ENCODE data around the gene GRIN2A. TPM values are rescaled to one million over a fixed set of nuclear protein-coding genes. Genes with fewer than 3 reads are reported as not detected.

GRIN2A gene
- total and polyA plus RNA-seq, 2 of the 13 experiments (the other 11 are each of a cell fraction or from before 2014, with no cell fraction given) = not detected

DNA sequence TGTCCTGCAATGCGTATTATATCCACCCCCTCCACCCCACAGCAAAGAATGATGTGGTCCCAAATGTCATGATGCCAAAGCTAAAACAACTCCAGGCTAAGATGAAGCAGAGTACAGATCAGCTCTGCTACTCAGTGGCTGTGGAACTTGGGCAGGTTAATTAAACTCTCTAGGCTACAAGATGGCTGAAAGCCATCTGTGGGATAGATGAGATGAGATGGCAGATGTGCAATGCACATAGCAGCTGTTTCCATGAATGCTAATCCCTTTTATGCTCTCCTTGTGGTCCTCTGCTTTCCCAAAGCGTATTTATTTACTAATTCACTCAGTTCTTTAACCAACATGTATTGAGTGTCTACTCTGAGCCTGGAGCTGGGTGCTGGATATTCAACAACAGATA, 114.4 kb downstream of the GRIN2A start:
- intact Hi-C loops (cut with micrococcal nuclease; ENCODE audit: unreplicated experiment) (no loop called here), in situ Hi-C loops (cut with HindIII; ENCODE audit: extremely low pct_ligation_motif_present, low pct_unique_long_range_greater_than_20kb) (no loop called here)
- Histone ChIP-seq H4K20me1 (ENCODE audit: insufficient read depth, low read length) (no peaks in the 10 kb centered on the region), H3K4me3 (replicated peaks in 1 of 3; ENCODE audit: insufficient read depth in 1 of 3, low read depth in 2 of 3, low read length in 3 of 3) (no peak overlapping the region), H3K4me2 (ENCODE audit: low read depth, low read length) (no peak overlapping the region), H3K27me3 (ENCODE audit: control insufficient read depth in 1 of 2, insufficient read depth in 2 of 2, low read length in 2 of 2) (peaks cover 0 to 32% of the 10 kb centered on the region in 2 experiments; a peak in 2 of 5 replicates), H3K79me2 (ENCODE audit: insufficient read depth, low read length) (no peaks in the 10 kb centered on the region), H3K9ac (ENCODE audit: insufficient read depth, low read depth, low read length) (no peak overlapping the region), H3K4me1 (ENCODE audit: insufficient read depth, low read length) (no peaks in the 10 kb centered on the region), H3K9me3 (ENCODE audit: low read length) (no peaks in the 10 kb centered on the region), H2AFZ (ENCODE audit: low read length) (no peak overlapping the region), H3K36me3 (replicated peaks in 1 of 2; ENCODE audit: control insufficient read depth in 1 of 2, insufficient read depth in 2 of 2, low read length in 2 of 2) (no peaks in the 10 kb centered on the region), H3K27ac (ENCODE audit: extremely low read length, insufficient read depth, low read length) (no peak overlapping the region)
- ATAC-seq (no peak), FAIRE-seq (no peak), DNase-seq (ENCODE audit: low spot score) (no peak)
- BruUV-seq (replicated peaks) = no TSS peak
- POLR2A ChIA-PET = no interaction called here
- CTCF ChIA-PET (ENCODE audit: low intra/inter-chr PET ratio, low total read pairs) = no interaction called here
- 7% methylated on average over 2 of the region's 2 CpGs for WGBS (ENCODE audit: low lambda C conversion rate)
- TF ChIP-seq SPEN (CRISPR knock-in tag; IDR thresholded peaks at IDR 0.05; ENCODE audit: low read depth) (no peak), TARDBP (CRISPR knock-in tag; IDR thresholded peaks at IDR 0.05) (no peak), ZC3H4 (CRISPR knock-in tag; IDR thresholded peaks at IDR 0.05; ENCODE audit: borderline replicate concordance) (no peak), ZNF430 (CRISPR knock-in tag; IDR thresholded peaks at IDR 0.05) (no peak), ADNP (CRISPR knock-in tag; IDR thresholded peaks at IDR 0.05) (no peak), ZNF331 (CRISPR knock-in tag; IDR thresholded peaks at IDR 0.05) (no peak)
- TF ChIP-seq, protein P1, sequence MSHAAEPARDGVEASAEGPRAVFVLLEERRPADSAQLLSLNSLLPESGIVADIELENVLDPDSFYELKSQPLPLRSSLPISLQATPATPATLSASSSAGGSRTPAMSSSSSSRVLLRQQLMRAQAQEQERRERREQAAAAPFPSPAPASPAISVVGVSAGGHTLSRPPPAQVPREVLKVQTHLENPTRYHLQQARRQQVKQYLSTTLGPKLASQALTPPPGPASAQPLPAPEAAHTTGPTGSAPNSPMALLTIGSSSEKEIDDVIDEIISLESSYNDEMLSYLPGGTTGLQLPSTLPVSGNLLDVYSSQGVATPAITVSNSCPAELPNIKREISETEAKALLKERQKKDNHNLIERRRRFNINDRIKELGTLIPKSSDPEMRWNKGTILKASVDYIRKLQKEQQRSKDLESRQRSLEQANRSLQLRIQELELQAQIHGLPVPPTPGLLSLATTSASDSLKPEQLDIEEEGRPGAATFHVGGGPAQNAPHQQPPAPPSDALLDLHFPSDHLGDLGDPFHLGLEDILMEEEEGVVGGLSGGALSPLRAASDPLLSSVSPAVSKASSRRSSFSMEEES (CRISPR knock-in tag; IDR thresholded peaks at IDR 0.05) = no peak
- TF ChIP-seq, protein P2, sequence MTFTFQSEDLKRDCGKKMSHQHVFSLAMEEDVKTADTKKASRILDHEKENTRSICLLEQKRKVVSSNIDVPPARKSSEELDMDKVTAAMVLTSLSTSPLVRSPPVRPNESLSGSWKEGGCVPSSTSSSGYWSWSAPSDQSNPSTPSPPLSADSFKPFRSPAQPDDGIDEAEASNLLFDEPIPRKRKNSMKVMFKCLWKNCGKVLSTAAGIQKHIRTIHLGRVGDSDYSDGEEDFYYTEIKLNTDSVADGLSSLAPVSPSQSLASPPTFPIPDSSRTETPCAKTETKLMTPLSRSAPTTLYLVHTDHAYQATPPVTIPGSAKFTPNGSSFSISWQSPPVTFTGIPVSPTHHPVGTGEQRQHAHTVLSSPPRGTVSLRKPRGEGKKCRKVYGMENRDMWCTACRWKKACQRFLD (CRISPR knock-in tag; IDR thresholded peaks at IDR 0.05; ENCODE audit: borderline replicate concordance) = no peak
- TF ChIP-seq, protein P3, sequence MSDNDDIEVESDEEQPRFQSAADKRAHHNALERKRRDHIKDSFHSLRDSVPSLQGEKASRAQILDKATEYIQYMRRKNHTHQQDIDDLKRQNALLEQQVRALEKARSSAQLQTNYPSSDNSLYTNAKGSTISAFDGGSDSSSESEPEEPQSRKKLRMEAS (IDR thresholded peaks at IDR 0.05) = no peak
- TF ChIP-seq, protein P4, sequence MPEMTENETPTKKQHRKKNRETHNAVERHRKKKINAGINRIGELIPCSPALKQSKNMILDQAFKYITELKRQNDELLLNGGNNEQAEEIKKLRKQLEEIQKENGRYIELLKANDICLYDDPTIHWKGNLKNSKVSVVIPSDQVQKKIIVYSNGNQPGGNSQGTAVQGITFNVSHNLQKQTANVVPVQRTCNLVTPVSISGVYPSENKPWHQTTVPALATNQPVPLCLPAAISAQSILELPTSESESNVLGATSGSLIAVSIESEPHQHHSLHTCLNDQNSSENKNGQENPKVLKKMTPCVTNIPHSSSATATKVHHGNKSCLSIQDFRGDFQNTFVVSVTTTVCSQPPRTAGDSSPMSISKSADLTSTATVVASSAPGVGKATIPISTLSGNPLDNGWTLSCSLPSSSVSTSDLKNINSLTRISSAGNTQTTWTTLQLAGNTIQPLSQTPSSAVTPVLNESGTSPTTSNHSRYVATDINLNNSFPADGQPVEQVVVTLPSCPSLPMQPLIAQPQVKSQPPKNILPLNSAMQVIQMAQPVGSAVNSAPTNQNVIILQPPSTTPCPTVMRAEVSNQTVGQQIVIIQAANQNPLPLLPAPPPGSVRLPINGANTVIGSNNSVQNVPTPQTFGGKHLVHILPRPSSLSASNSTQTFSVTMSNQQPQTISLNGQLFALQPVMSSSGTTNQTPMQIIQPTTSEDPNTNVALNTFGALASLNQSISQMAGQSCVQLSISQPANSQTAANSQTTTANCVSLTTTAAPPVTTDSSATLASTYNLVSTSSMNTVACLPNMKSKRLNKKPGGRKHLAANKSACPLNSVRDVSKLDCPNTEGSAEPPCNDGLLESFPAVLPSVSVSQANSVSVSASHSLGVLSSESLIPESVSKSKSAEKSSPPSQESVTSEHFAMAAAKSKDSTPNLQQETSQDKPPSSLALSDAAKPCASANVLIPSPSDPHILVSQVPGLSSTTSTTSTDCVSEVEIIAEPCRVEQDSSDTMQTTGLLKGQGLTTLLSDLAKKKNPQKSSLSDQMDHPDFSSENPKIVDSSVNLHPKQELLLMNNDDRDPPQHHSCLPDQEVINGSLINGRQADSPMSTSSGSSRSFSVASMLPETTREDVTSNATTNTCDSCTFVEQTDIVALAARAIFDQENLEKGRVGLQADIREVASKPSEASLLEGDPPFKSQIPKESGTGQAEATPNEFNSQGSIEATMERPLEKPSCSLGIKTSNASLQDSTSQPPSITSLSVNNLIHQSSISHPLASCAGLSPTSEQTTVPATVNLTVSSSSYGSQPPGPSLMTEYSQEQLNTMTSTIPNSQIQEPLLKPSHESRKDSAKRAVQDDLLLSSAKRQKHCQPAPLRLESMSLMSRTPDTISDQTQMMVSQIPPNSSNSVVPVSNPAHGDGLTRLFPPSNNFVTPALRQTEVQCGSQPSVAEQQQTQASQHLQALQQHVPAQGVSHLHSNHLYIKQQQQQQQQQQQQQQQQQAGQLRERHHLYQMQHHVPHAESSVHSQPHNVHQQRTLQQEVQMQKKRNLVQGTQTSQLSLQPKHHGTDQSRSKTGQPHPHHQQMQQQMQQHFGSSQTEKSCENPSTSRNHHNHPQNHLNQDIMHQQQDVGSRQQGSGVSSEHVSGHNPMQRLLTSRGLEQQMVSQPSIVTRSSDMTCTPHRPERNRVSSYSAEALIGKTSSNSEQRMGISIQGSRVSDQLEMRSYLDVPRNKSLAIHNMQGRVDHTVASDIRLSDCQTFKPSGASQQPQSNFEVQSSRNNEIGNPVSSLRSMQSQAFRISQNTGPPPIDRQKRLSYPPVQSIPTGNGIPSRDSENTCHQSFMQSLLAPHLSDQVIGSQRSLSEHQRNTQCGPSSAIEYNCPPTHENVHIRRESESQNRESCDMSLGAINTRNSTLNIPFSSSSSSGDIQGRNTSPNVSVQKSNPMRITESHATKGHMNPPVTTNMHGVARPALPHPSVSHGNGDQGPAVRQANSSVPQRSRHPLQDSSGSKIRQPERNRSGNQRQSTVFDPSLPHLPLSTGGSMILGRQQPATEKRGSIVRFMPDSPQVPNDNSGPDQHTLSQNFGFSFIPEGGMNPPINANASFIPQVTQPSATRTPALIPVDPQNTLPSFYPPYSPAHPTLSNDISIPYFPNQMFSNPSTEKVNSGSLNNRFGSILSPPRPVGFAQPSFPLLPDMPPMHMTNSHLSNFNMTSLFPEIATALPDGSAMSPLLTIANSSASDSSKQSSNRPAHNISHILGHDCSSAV (CRISPR knock-in tag; IDR thresholded peaks at IDR 0.05; ENCODE audit: borderline replicate concordance) = no peak
- TF ChIP-seq, protein P5, sequence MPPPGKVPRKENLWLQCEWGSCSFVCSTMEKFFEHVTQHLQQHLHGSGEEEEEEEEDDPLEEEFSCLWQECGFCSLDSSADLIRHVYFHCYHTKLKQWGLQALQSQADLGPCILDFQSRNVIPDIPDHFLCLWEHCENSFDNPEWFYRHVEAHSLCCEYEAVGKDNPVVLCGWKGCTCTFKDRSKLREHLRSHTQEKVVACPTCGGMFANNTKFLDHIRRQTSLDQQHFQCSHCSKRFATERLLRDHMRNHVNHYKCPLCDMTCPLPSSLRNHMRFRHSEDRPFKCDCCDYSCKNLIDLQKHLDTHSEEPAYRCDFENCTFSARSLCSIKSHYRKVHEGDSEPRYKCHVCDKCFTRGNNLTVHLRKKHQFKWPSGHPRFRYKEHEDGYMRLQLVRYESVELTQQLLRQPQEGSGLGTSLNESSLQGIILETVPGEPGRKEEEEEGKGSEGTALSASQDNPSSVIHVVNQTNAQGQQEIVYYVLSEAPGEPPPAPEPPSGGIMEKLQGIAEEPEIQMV (CRISPR knock-in tag; IDR thresholded peaks at IDR 0.05; ENCODE audit: low read depth) = no peak
- TF ChIP-seq, protein P6, sequence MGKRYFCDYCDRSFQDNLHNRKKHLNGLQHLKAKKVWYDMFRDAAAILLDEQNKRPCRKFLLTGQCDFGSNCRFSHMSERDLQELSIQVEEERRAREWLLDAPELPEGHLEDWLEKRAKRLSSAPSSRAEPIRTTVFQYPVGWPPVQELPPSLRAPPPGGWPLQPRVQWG (CRISPR knock-in tag; IDR thresholded peaks at IDR 0.05; ENCODE audit: borderline replicate concordance, low read depth) = no peak

All from HepG2 (cell line).